PFSK-1 (cell line): Measurements from ENCODE around the gene CHSY3.

Experiments used
- FOXP2 ChIP-seq: optimal IDR thresholded peaks from 2 replicates; pipeline ENCODE3; 2011; ENCODE audit warnings: borderline replicate concordance, control low read depth, inconsistent platforms; ENCODE audit not compliant: insufficient read depth; ENCODE audit errors: extremely low read length, extremely low read depth
- POLR2AphosphoS5 ChIP-seq: IDR thresholded peaks from 2 replicates; pipeline ENCODE4 v1.6.1; 2012; ENCODE audit warnings: low read depth, mild to moderate bottlenecking, control low read depth, low read length, moderate library complexity
- REST ChIP-seq, 2 experiments: IDR thresholded peaks; 2 replicates each; pipeline versions ENCODE4 v1.6.1 to v1.8.0; 2011 to 2012; ENCODE audit warnings: low read depth in 2 of 2, low read length in 2 of 2, control low read depth in 1 of 2, inconsistent platforms in 1 of 2, mild to moderate bottlenecking in 1 of 2, moderate library complexity in 1 of 2; ENCODE audit not compliant: insufficient read depth in 1 of 2
- SIN3A ChIP-seq: IDR thresholded peaks from 2 replicates; pipeline ENCODE4 v1.6.1; 2012; ENCODE audit warnings: mild to moderate bottlenecking, low read length, moderate library complexity, borderline replicate concordance; ENCODE audit not compliant: insufficient read depth
- TAF1 ChIP-seq: IDR thresholded peaks from 2 replicates; pipeline ENCODE4 v1.6.1; 2012; ENCODE audit warnings: low read length, control low read depth, borderline replicate concordance; ENCODE audit not compliant: insufficient read depth

The CHSY3 gene

GRCh38 chr5:129972465-129973141, 68.3 kb downstream of the CHSY3 start:
- TF ChIP-seq SIN3A (no peak), TAF1 (no peak), REST (IDR thresholded peaks at IDR 0.05; ENCODE audit: insufficient read depth in 1 of 2, low read depth in 2 of 2, low read length in 2 of 2) (no peak), FOXP2 (no peak), POLR2AphosphoS5 (no peak)

GRCh38 chr5:129973716-129974426, 69.6 kb downstream of the CHSY3 start:
- TF ChIP-seq FOXP2 (no peak), TAF1 (no peak), POLR2AphosphoS5 (no peak), SIN3A (no peak), REST (IDR thresholded peaks at IDR 0.05; ENCODE audit: insufficient read depth in 1 of 2, low read depth in 2 of 2, low read length in 2 of 2) (no peak)

GRCh38 chr5:129977810-129978209, 73.5 kb downstream of the CHSY3 start:
- TF ChIP-seq TAF1 = no peak
- no peak for TF ChIP-seq REST (IDR thresholded peaks at IDR 0.05; ENCODE audit: insufficient read depth in 1 of 2, low read depth in 2 of 2, low read length in 2 of 2)
- no peak for TF ChIP-seq POLR2AphosphoS5
- no peak for TF ChIP-seq SIN3A
- no peak for TF ChIP-seq FOXP2

- no peak for TF ChIP-seq TAF1
- no peak for TF ChIP-seq SIN3A
- no peak for TF ChIP-seq REST (IDR thresholded peaks at IDR 0.05; ENCODE audit: insufficient read depth in 1 of 2, low read depth in 2 of 2, low read length in 2 of 2)
- no peak for TF ChIP-seq FOXP2
- TF ChIP-seq POLR2AphosphoS5 = no peak
These were observed 74.0 kb downstream of the CHSY3 start for GRCh38 chr5:129978270-129978669.
